CD4-positive, CD25-positive, alpha-beta regulatory T cell (primary cell): Measurements from ENCODE around the gene TMOD2. TPM values are rescaled to one million over a fixed set of nuclear protein-coding genes. Genes with fewer than 3 reads are reported as not detected.

ENCODE experiments used
- ATAC-seq, 2 donors: fragments of 150-1000 bp; cut with Tn5 transposase; one replicate each; pipeline ENCODE4 v1.10.0; 2021; ENCODE audit warnings: low read depth in 2 of 2, moderate number of reproducible peaks in 2 of 2, moderate library complexity in 1 of 2
- DNase-seq, 3 donors: peaks; one replicate each; pipeline versions ENCODE4 v3.0.0 to v3.0.0-alpha.2; 2012 to 2022; ENCODE audit warnings: mixed read lengths in 1 of 3
- H3K27ac ChIP-seq: one replicate; pipeline ENCODE4 v1.7.0; 2013; ENCODE audit warnings: mild to moderate bottlenecking, low read length; ENCODE audit not compliant: insufficient read depth, poor library complexity, severe bottlenecking
- H3K27me3 ChIP-seq: one replicate; pipeline ENCODE4 v1.7.0; 2013; ENCODE audit warnings: low read length; ENCODE audit not compliant: control insufficient read depth, insufficient read depth
- H3K36me3 ChIP-seq: one replicate; pipeline ENCODE4 v1.7.0; 2013; ENCODE audit warnings: mild to moderate bottlenecking, low read length, moderate library complexity; ENCODE audit not compliant: control insufficient read depth, insufficient read depth
- H3K4me1 ChIP-seq: 2 replicates; pipeline ENCODE4 v1.7.0; 2013; ENCODE audit warnings: mild to moderate bottlenecking, low read length; ENCODE audit not compliant: insufficient read depth, control insufficient read depth, poor library complexity, severe bottlenecking
- H3K4me3 ChIP-seq: one replicate; pipeline ENCODE4 v1.7.0; 2013; ENCODE audit warnings: low read depth, mild to moderate bottlenecking, low read length, moderate library complexity
- H3K9me3 ChIP-seq, 2 experiments: 1 replicate in 1 of 2; 2 replicates in 1 of 2; pipeline ENCODE4 v1.7.0; 2013; ENCODE audit warnings: low read length in 2 of 2, mild to moderate bottlenecking in 1 of 2, moderate library complexity in 1 of 2; ENCODE audit not compliant: control insufficient read depth in 2 of 2
- H3K27ac Mint-ChIP-seq, 3 donors: one replicate each; pipeline ENCODE4 v1.8.0; 2020 to 2022; ENCODE audit warnings: mild to moderate bottlenecking in 3 of 3, mixed read lengths in 3 of 3, moderate library complexity in 2 of 3
- H3K27me3 Mint-ChIP-seq: one replicate; pipeline ENCODE4 v1.8.0; 2022; ENCODE audit warnings: mild to moderate bottlenecking, mixed read lengths
- H3K36me3 Mint-ChIP-seq: one replicate; pipeline ENCODE4 v1.8.0; 2020; ENCODE audit warnings: mixed read lengths
- H3K4me1 Mint-ChIP-seq, 4 donors: one replicate each; pipeline ENCODE4 v1.8.0; 2020 to 2022; ENCODE audit warnings: mixed read lengths in 4 of 4, mild to moderate bottlenecking in 1 of 4
- H3K4me3 Mint-ChIP-seq, 4 donors: one replicate each; pipeline ENCODE4 v1.8.0; 2020 to 2022; ENCODE audit warnings: mild to moderate bottlenecking in 4 of 4, mixed read lengths in 4 of 4, moderate library complexity in 3 of 4
- H3K9me3 Mint-ChIP-seq, 7 donors: one replicate each; pipeline ENCODE4 v1.8.0; 2020 to 2022; ENCODE audit warnings: mixed read lengths in 7 of 7, mild to moderate bottlenecking in 3 of 7, moderate library complexity in 2 of 7
- polyA plus RNA-seq, 4 donors: library from polyadenylated mRNA; unstranded; fragments of 300-500 nt; fragmentation: Illumina TruSeq; gene quantifications; one replicate each; pipeline ENCODE4 v1.2.3, GENCODE V29; 2021
- total RNA-seq: library from RNA; stranded (reverse); gene quantifications from one replicate; pipeline ENCODE4 v1.2.3, GENCODE V29; 2022

TMOD2 gene
- total and polyA plus RNA-seq, 5 donors from 2014 or later: 0.87 to 3.7 (median 1.2) TPM

DNA sequence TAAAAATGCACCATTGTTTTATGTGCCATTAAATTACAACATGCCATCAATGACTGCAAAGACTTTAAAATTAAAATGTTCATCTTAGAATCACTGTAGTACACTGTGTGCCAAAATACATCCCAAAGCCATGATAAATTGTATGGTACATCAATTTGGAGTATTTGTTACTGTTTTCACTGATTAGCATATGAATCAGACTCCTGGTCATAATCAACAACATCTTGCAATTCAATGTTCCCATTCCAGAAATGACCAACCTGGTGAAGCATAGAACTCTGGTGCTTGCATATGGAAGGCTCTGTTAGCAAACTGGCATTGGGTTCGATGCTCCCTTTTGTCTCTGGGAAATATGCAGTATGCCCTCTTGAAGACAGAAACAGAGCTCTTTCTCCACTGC lies 36.5 kb upstream of the TMOD2 start:
- H3K36me3 ChIP-seq: peaks cover under 1% of the 10 kb centered on the region
- peaks cover 0 to 4% (median 0%) of the 10 kb centered on the region in 4 donors for H3K4me1 Mint-ChIP-seq
- H3K27me3 Mint-ChIP-seq: no peaks in the 10 kb centered on the region
- H3K27me3 ChIP-seq: no peaks in the 10 kb centered on the region
- H3K9me3 ChIP-seq: no peaks in the 10 kb centered on the region
- no peak overlapping the region for H3K27ac Mint-ChIP-seq
- ATAC-seq: no peak
- H3K4me3 ChIP-seq: no peak overlapping the region
- no peaks in the 10 kb centered on the region for H3K4me1 ChIP-seq
- H3K9me3 Mint-ChIP-seq: no peaks in the 10 kb centered on the region
- peaks cover 3% of the 10 kb centered on the region for H3K36me3 Mint-ChIP-seq
- no peak overlapping the region for H3K4me3 Mint-ChIP-seq
- DNase-seq: no peak
- H3K27ac ChIP-seq: no peak overlapping the region

DNA sequence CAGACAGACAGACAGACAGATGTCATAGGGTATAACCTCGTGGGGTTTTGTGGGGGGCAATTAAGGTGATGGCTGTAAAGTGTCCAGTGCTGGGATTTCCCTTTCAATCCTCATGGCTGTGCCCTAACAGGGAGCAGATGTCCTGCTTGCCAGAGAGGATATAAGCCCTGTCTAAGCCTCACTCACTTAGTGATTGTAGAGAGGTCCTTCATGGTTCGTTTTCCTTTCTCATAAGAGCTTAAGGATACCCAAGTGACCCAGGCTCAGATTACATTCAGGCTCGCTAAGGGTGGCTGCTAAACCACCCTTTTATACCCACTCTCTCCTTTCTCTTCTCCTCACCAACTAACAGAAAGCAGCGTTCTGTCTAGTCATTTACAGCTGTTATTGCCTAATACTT lies 33.2 kb upstream of the TMOD2 start:
- H3K36me3 Mint-ChIP-seq: peaks cover 24% of the 10 kb centered on the region
- no peaks in the 10 kb centered on the region for H3K27me3 Mint-ChIP-seq
- DNase-seq (no peak), ATAC-seq (no peak)
- Histone ChIP-seq H3K27me3 (no peaks in the 10 kb centered on the region), H3K4me1 (no peaks in the 10 kb centered on the region), H3K36me3 (peaks cover 20% of the 10 kb centered on the region), H3K4me3 (no peak overlapping the region), H3K9me3 (no peaks in the 10 kb centered on the region), H3K27ac (no peak overlapping the region)
- H3K4me3 Mint-ChIP-seq: no peak overlapping the region
- H3K4me1 Mint-ChIP-seq: peaks cover 0 to 9% (median 2%) of the 10 kb centered on the region in 4 donors
- peaks cover 0 to 2% (median 0%) of the 10 kb centered on the region in 7 donors for H3K9me3 Mint-ChIP-seq
- peak overlapping the region; percentile 54 to 61 (median 57) for H3K27ac Mint-ChIP-seq

DNA sequence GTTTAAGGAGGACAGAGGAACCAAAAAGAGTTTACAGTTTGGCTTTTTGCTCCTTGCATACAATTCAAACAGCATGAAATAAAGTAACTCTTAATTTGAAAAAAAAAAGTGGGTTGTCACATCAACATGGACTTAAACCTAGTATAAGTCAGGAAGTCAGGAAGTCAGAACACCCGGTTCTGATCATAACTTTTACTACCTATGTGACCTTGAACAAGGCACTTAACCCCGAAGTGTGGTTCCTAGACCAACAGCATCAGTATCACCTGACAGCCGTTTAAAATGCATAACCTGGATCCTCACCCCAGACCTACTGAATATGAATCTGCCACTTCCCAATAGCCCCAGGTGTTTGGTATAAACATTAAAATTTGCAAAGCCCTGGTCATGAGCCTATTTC lies 32.7 kb upstream of the TMOD2 start:
- Mint-ChIP-seq H3K4me1 (peaks cover 0 to 9% (median 2%) of the 10 kb centered on the region in 4 donors), H3K27me3 (no peaks in the 10 kb centered on the region), H3K9me3 (peaks cover 0 to 2% (median 0%) of the 10 kb centered on the region in 7 donors), H3K4me3 (no peak overlapping the region), H3K36me3 (peaks cover 24% of the 10 kb centered on the region), H3K27ac (peak overlapping the region in 1 of 3 donors; percentile 61)
- Histone ChIP-seq H3K4me3 (no peak overlapping the region), H3K36me3 (peaks cover 22% of the 10 kb centered on the region), H3K27ac (no peak overlapping the region), H3K27me3 (no peaks in the 10 kb centered on the region), H3K9me3 (no peaks in the 10 kb centered on the region), H3K4me1 (no peaks in the 10 kb centered on the region)
- DNase-seq: no peak
- ATAC-seq: no peak

DNA sequence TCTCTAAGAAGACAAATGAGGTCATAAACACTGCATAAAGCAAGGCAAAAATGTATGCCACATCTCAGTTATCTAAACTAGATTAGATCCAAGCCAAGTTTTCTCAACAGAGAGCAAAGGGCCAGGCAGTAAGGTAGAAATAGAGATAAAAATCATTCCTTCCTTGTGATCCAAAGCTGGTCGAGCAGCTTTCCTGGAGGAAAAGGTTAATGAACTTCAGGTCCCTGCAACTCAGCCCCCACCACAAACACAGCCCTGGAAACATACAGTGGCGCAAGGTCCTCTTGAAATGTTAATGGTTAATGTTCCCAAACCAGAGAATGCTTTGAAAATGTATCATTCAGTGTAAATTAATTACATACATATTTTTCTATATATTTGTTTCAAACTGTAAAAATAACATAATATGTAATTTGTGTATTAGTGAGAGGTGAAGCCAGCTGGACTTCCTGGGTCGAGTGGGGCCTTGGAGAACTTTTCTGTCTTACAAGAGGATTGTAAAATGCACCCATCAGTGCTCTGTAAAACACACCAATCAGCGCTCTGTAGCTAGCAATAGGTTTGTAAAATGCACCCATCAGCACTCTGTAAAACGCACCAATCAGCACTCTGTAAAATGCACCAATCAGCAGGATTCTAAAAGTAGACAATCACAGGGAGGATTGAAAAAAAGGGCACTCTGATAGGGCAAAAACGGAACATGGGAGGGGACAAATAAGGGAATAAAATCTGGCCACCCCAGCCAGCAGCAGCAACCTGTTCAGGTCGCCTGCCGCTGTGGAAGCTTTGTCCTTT lies 31.0 kb upstream of the TMOD2 start:
- DNase-seq (no peak), ATAC-seq (no peak)
- no peaks in the 10 kb centered on the region for H3K9me3 ChIP-seq
- H3K9me3 Mint-ChIP-seq: peaks cover 0 to 2% (median 0%) of the 10 kb centered on the region in 7 donors
- H3K4me3 ChIP-seq: no peak overlapping the region
- peak overlapping the region; percentile 63 to 88 (median 67) for H3K27ac Mint-ChIP-seq
- no peak overlapping the region for H3K27ac ChIP-seq
- H3K36me3 Mint-ChIP-seq: peaks cover 35% of the 10 kb centered on the region
- no peaks in the 10 kb centered on the region for H3K27me3 ChIP-seq
- H3K36me3 ChIP-seq: peaks cover 28% of the 10 kb centered on the region
- H3K4me1 Mint-ChIP-seq: peaks cover 12 to 17% (median 15%) of the 10 kb centered on the region in 4 donors
- H3K4me1 ChIP-seq: no peaks in the 10 kb centered on the region
- H3K27me3 Mint-ChIP-seq: no peaks in the 10 kb centered on the region
- no peak overlapping the region for H3K4me3 Mint-ChIP-seq

DNA sequence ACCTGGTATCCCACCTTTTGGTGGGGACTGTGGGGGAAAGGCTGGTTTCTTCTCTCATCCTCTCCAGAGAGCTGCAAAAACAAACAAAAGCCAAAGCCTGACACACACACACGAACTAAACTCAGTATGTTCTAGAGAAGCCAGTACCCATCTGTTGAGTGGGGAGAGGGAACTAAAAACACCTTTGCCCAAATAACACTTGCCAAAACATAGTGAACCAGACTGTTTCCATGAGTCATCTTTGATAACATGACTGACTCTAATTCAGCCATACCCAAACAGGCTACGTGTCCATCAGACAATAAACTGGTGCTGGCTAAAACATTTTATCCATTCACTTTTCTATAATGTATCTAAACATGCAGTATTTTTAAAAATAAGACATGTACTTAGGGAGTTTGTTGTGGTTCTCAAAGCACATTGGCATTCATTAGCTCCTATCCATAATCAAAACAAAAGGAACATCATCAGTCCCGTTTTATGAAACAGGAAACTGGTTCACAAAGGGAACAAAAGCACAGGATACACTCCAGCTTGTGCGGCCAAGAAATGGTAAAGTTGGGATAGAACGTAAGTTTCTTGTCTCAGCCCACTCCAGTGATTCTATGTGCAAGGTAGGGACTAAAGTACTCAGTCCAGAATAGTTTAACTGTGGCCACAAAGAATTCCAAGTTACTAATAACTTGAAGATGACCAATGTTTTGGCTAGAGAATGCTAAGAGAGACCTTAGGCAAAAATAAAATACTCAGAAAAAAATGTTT lies 30.0 kb upstream of the TMOD2 start:
- no peak for ATAC-seq
- Histone ChIP-seq H3K4me3 (no peak overlapping the region), H3K27me3 (no peaks in the 10 kb centered on the region), H3K4me1 (no peaks in the 10 kb centered on the region), H3K27ac (no peak overlapping the region), H3K9me3 (no peaks in the 10 kb centered on the region), H3K36me3 (peaks cover 28% of the 10 kb centered on the region)
- Mint-ChIP-seq H3K4me3 (no peak overlapping the region), H3K27ac (peak overlapping the region in 1 of 3 donors; percentile 67), H3K27me3 (no peaks in the 10 kb centered on the region), H3K9me3 (peaks cover 0 to 2% (median 0%) of the 10 kb centered on the region in 7 donors), H3K36me3 (peaks cover 35% of the 10 kb centered on the region), H3K4me1 (peaks cover 16 to 26% (median 23%) of the 10 kb centered on the region in 4 donors)
- DNase-seq: no peak

DNA sequence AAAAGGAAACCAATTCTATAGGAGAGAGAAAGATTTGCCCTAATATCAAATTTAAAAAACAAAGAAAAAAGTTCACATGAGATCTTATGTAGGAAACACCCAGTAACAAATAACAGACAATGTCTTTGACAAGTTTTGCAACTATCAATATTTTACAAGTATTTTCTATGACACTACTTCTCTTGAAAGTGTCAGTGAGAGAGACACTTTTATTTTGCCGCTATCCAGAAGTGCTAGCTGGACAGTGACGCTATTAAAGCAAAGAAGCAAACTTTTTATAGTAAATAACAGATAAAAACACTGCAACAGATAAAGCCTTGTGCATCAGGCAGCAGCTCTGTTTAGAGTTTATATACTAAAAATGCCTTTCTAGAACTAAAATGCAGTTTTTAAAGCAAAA lies 27.2 kb upstream of the TMOD2 start:
- no peak overlapping the region for H3K4me3 Mint-ChIP-seq
- H3K36me3 ChIP-seq: peaks cover 34% of the 10 kb centered on the region
- no peak overlapping the region for H3K27ac ChIP-seq
- H3K27me3 ChIP-seq: no peaks in the 10 kb centered on the region
- no peaks in the 10 kb centered on the region for H3K27me3 Mint-ChIP-seq
- ATAC-seq (no peak), DNase-seq (no peak)
- peaks cover 35% of the 10 kb centered on the region for H3K36me3 Mint-ChIP-seq
- no peaks in the 10 kb centered on the region for H3K9me3 ChIP-seq
- peak overlapping the region in 1 of 3 donors; percentile 20 for H3K27ac Mint-ChIP-seq
- H3K9me3 Mint-ChIP-seq: peaks cover 0 to 2% (median 0%) of the 10 kb centered on the region in 7 donors
- H3K4me1 ChIP-seq: no peaks in the 10 kb centered on the region
- H3K4me1 Mint-ChIP-seq: peaks cover 28 to 48% (median 35%) of the 10 kb centered on the region in 4 donors
- H3K4me3 ChIP-seq: no peak overlapping the region

DNA sequence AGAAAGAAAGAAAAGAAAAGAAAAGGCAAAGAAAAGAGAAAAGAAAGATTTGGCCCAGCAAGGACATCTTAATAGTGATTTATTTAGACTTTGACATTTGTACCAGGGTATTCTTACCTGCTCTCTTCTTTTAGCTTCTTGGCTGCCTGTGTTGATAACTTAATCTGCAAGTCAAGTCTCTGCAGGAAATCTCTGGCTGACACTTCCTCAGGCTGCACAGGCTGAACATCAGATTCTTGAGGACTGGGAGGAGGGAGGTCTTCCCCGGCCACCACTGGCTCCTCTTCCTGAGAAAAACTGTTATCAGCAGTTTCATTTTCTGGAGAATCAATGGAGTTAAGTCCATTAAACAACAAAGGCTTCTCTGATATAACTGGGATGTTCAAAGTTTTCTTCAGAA lies 26.7 kb upstream of the TMOD2 start:
- ATAC-seq: no peak
- Mint-ChIP-seq H3K4me1 (peaks cover 28 to 51% (median 36%) of the 10 kb centered on the region in 4 donors), H3K36me3 (peaks cover 34% of the 10 kb centered on the region)

More for the DNA sequence above, 26.7 kb upstream of the TMOD2 start:
- H3K27ac Mint-ChIP-seq: peak overlapping the region in 1 of 3 donors; percentile 20
- H3K4me3 Mint-ChIP-seq: peak overlapping the region in 1 of 4 donors; percentile 46
- peaks cover 0 to 2% (median 0%) of the 10 kb centered on the region in 7 donors for H3K9me3 Mint-ChIP-seq
- Histone ChIP-seq H3K27me3 (no peaks in the 10 kb centered on the region), H3K4me3 (no peak overlapping the region), H3K27ac (no peak overlapping the region), H3K36me3 (peaks cover 34% of the 10 kb centered on the region), H3K9me3 (no peaks in the 10 kb centered on the region), H3K4me1 (no peaks in the 10 kb centered on the region)
- no peak for DNase-seq
- H3K27me3 Mint-ChIP-seq: no peaks in the 10 kb centered on the region
